ENCODE measurements around the gene SPIN1.

The SPIN1 gene

GRCh38 chr9:88436379-88436778, 48.1 kb downstream of the SPIN1 start:
- DNase-seq = no peak

- no peak for DNase-seq
Measured at GRCh38 chr9:88437210-88438146, 49.2 kb downstream of the SPIN1 start.

- DNase-seq = no peak
Measured at GRCh38 chr9:88438811-88439210, 50.6 kb downstream of the SPIN1 start.

- DNase-seq = no peak
Measured at GRCh38 chr9:88441301-88442007, 53.2 kb downstream of the SPIN1 start.

- DNase-seq = no peak
Measured at GRCh38 chr9:88443480-88444113, 55.4 kb downstream of the SPIN1 start.

- DNase-seq = no peak
Measured at GRCh38 chr9:88446728-88447127, 58.5 kb downstream of the SPIN1 start.

GRCh38 chr9:88447431-88447830, 59.2 kb downstream of the SPIN1 start:
- DNase-seq = no peak

- DNase-seq = no peak
Measured at GRCh38 chr9:88451160-88451559, 62.9 kb downstream of the SPIN1 start.

- DNase-seq = peak in 1 of 14 donors; percentile 12
Measured at GRCh38 chr9:88458716-88459465, 70.6 kb downstream of the SPIN1 start.

- no peak for DNase-seq
Measured at GRCh38 chr9:88460587-88461332, 72.5 kb downstream of the SPIN1 start.

GRCh38 chr9:88462191-88462590, 73.9 kb downstream of the SPIN1 start:
- no peak for DNase-seq

GRCh38 chr9:88464851-88465250, 76.6 kb downstream of the SPIN1 start:
- DNase-seq = no peak

GRCh38 chr9:88468226-88468625, 80.0 kb downstream of the SPIN1 start:
- DNase-seq = no peak

- DNase-seq = no peak
Measured at GRCh38 chr9:88476491-88477271, 88.4 kb downstream of the SPIN1 start.

GRCh38 chr9:88477300-88477751, 89.1 kb downstream of the SPIN1 start:
- DNase-seq = no peak

GRCh38 chr9:88478246-88478645, 90.0 kb downstream of the SPIN1 start:
- DNase-seq = no peak

- DNase-seq = peak in 9 of 14 donors; percentile 7 to 41 (median 18)
Measured at GRCh38 chr9:88481933-88482332, 93.7 kb downstream of the SPIN1 start.

GRCh38 chr9:88488166-88488565, 99.9 kb downstream of the SPIN1 start:
- no peak for DNase-seq

- no peak for DNase-seq
Measured at GRCh38 chr9:88494983-88495721, 106.9 kb downstream of the SPIN1 start.

GRCh38 chr9:88497224-88497623, 109.0 kb downstream of the SPIN1 start:
- no peak for DNase-seq
